GM06990 (cell line): ENCODE results near the gene MTIF2.
"Not testable (repeated sequence)": the region's sequence is repeated elsewhere in the genome, so short reads cannot be mapped to it uniquely, and the experiment has no call there.

Experiments
- DNase-seq: peaks from one replicate; pipeline ENCODE4 v3.0.0-alpha.2; 2011; ENCODE audit not compliant: insufficient read length; ENCODE audit errors: extremely low read depth
- H3K27me3 ChIP-seq: replicated peaks from 2 replicates; pipeline ENCODE4 v1.6.0; 2011; ENCODE audit warnings: low read length; ENCODE audit not compliant: control insufficient read depth, insufficient read depth
- H3K36me3 ChIP-seq: 2 replicates; pipeline ENCODE4 v1.5.1; 2011; ENCODE audit warnings: low read length; ENCODE audit not compliant: control insufficient read depth, insufficient read depth
- H3K4me3 ChIP-seq: replicated peaks from 2 replicates; pipeline ENCODE4 v1.5.1; 2011; ENCODE audit warnings: low read depth, mild to moderate bottlenecking, control low read depth, low read length
- CTCF ChIP-seq: IDR thresholded peaks from 2 replicates; pipeline ENCODE4 v1.5.1; 2011; ENCODE audit warnings: low read length, control low read depth, mild to moderate bottlenecking, inconsistent platforms; ENCODE audit not compliant: insufficient read depth, poor library complexity, severe bottlenecking

The MTIF2 gene

GRCh38 chr2:55229221-55229620, 39.8 kb downstream of the MTIF2 start:
- no peak for TF ChIP-seq CTCF
- H3K27me3 ChIP-seq = no peaks in the 10 kb centered on the region

GRCh38 chr2:55228226-55228563, 40.8 kb downstream of the MTIF2 start:
- no peak overlapping the region for H3K4me3 ChIP-seq
- TF ChIP-seq CTCF = no peak
- no peak for DNase-seq

More at GRCh38 chr2:55229221-55229620, 39.8 kb downstream of the MTIF2 start:
- no peak for DNase-seq
- H3K36me3 ChIP-seq = peaks cover 1% of the 10 kb centered on the region
- H3K4me3 ChIP-seq = no peak overlapping the region

GRCh38 chr2:55227437-55228225, 41.4 kb downstream of the MTIF2 start:
- H3K4me3 ChIP-seq = not testable (repeated sequence)

More at GRCh38 chr2:55228226-55228563, 40.8 kb downstream of the MTIF2 start:
- Histone ChIP-seq H3K27me3 (no peaks in the 10 kb centered on the region), H3K36me3 (no peaks in the 10 kb centered on the region; the same call in 1 of the 2 replicates)

GRCh38 chr2:55225481-55226020, 43.5 kb downstream of the MTIF2 start:
- H3K27me3 ChIP-seq = no peaks in the 10 kb centered on the region
- no peaks in the 10 kb centered on the region; the same call in 1 of the 2 replicates for H3K36me3 ChIP-seq
- TF ChIP-seq CTCF = no peak
- DNase-seq = no peak
- H3K4me3 ChIP-seq = no peak overlapping the region

More at GRCh38 chr2:55227437-55228225, 41.4 kb downstream of the MTIF2 start:
- H3K36me3 ChIP-seq, H3K27me3 ChIP-seq, DNase-seq: not testable (repeated sequence)

GRCh38 chr2:55224761-55225261, 44.2 kb downstream of the MTIF2 start:
- Histone ChIP-seq H3K27me3 (no peaks in the 10 kb centered on the region), H3K4me3 (no peak overlapping the region), H3K36me3 (no peaks in the 10 kb centered on the region; the same call in 1 of the 2 replicates)
- TF ChIP-seq CTCF = no peak
- DNase-seq = peak; percentile 18
